ENCODE data around the gene PALLD. TPM values are rescaled to one million over a fixed set of nuclear protein-coding genes. Genes with fewer than 3 reads are reported as not detected.
A peak's percentile ranks its signal among the peaks of the same experiment; 100 is the strongest.

Gene PALLD
- total and polyA plus RNA-seq, 2 donors, result 24.3 to 83.0 TPM

GRCh38 chr4:168757500-168757899 lies 260.6 kb downstream of the PALLD start:
- Histone ChIP-seq H3K9me3 (ENCODE audit: control insufficient read depth in 2 of 2, insufficient read depth in 1 of 2, low read length in 1 of 2) (no peaks in the 10 kb centered on the region), H3K4me3 (ENCODE audit: low read length in 2 of 2) (no peak overlapping the region), H3K27me3 (ENCODE audit: control insufficient read depth in 2 of 2, insufficient read depth in 1 of 2, low read length in 1 of 2) (no peaks in the 10 kb centered on the region), H3K27ac (ENCODE audit: low read depth in 1 of 2, low read length in 1 of 2) (no peak overlapping the region), H3K36me3 (ENCODE audit: control insufficient read depth in 2 of 2, insufficient read depth in 2 of 2, low read length in 1 of 2) (no peaks in the 10 kb centered on the region), H3K4me1 (ENCODE audit: control insufficient read depth in 2 of 2, insufficient read depth in 2 of 2, low read length in 2 of 2) (no peaks in the 10 kb centered on the region)
- 92% methylated on average over 8 of the region's 8 CpGs for WGBS
- no peak for DNase-seq (ENCODE audit: low read depth in 6 of 9, low spot score in 9 of 9)

- no peak overlapping the region for H3K4me3 ChIP-seq (ENCODE audit: low read length in 2 of 2)
- no peaks in the 10 kb centered on the region for H3K36me3 ChIP-seq (ENCODE audit: control insufficient read depth in 2 of 2, insufficient read depth in 2 of 2, low read length in 1 of 2)
- WGBS, result 74% methylated on average over 4 of the region's 4 CpGs
- H3K27ac ChIP-seq (ENCODE audit: low read depth in 1 of 2, low read length in 1 of 2), result peak overlapping the region in 1 of 2 donors; percentile 29
- no peak for DNase-seq (ENCODE audit: low read depth in 6 of 9, low spot score in 9 of 9)
- H3K9me3 ChIP-seq (ENCODE audit: control insufficient read depth in 2 of 2, insufficient read depth in 1 of 2, low read length in 1 of 2), result no peaks in the 10 kb centered on the region
- no peaks in the 10 kb centered on the region for H3K27me3 ChIP-seq (ENCODE audit: control insufficient read depth in 2 of 2, insufficient read depth in 1 of 2, low read length in 1 of 2)
- no peaks in the 10 kb centered on the region for H3K4me1 ChIP-seq (ENCODE audit: control insufficient read depth in 2 of 2, insufficient read depth in 2 of 2, low read length in 2 of 2)
These were observed 261.6 kb downstream of the PALLD start for GRCh38 chr4:168758351-168758876.

- Histone ChIP-seq H3K27ac (ENCODE audit: low read depth in 1 of 2, low read length in 1 of 2) (no peak overlapping the region), H3K4me3 (ENCODE audit: low read length in 2 of 2) (no peak overlapping the region), H3K36me3 (ENCODE audit: control insufficient read depth in 2 of 2, insufficient read depth in 2 of 2, low read length in 1 of 2) (no peaks in the 10 kb centered on the region), H3K9me3 (ENCODE audit: control insufficient read depth in 2 of 2, insufficient read depth in 1 of 2, low read length in 1 of 2) (no peaks in the 10 kb centered on the region), H3K4me1 (ENCODE audit: control insufficient read depth in 2 of 2, insufficient read depth in 2 of 2, low read length in 2 of 2) (no peaks in the 10 kb centered on the region), H3K27me3 (ENCODE audit: control insufficient read depth in 2 of 2, insufficient read depth in 1 of 2, low read length in 1 of 2) (no peaks in the 10 kb centered on the region)
- 92% methylated on average over 1 of the region's 1 CpG for WGBS
- DNase-seq (ENCODE audit: low read depth in 6 of 9, low spot score in 9 of 9), result peak in 2 of 9 donors; percentile 15 to 30
These were observed 262.5 kb downstream of the PALLD start for GRCh38 chr4:168759321-168759720.

- Histone ChIP-seq H3K27me3 (ENCODE audit: control insufficient read depth in 2 of 2, insufficient read depth in 1 of 2, low read length in 1 of 2) (no peaks in the 10 kb centered on the region), H3K27ac (ENCODE audit: low read depth in 1 of 2, low read length in 1 of 2) (no peak overlapping the region), H3K36me3 (ENCODE audit: control insufficient read depth in 2 of 2, insufficient read depth in 2 of 2, low read length in 1 of 2) (no peaks in the 10 kb centered on the region), H3K4me1 (ENCODE audit: control insufficient read depth in 2 of 2, insufficient read depth in 2 of 2, low read length in 2 of 2) (no peaks in the 10 kb centered on the region), H3K9me3 (ENCODE audit: control insufficient read depth in 2 of 2, insufficient read depth in 1 of 2, low read length in 1 of 2) (no peaks in the 10 kb centered on the region), H3K4me3 (ENCODE audit: low read length in 2 of 2) (no peak overlapping the region)
- WGBS, result 83% methylated on average over 10 of the region's 10 CpGs
- DNase-seq (ENCODE audit: low read depth in 6 of 9, low spot score in 9 of 9), result no peak
These were observed 263.2 kb downstream of the PALLD start for GRCh38 chr4:168759959-168760527.

GRCh38 chr4:168761066-168761465 lies 264.2 kb downstream of the PALLD start:
- Histone ChIP-seq H3K27me3 (ENCODE audit: control insufficient read depth in 2 of 2, insufficient read depth in 1 of 2, low read length in 1 of 2) (no peaks in the 10 kb centered on the region), H3K27ac (ENCODE audit: low read depth in 1 of 2, low read length in 1 of 2) (no peak overlapping the region), H3K4me1 (ENCODE audit: control insufficient read depth in 2 of 2, insufficient read depth in 2 of 2, low read length in 2 of 2) (no peaks in the 10 kb centered on the region), H3K36me3 (ENCODE audit: control insufficient read depth in 2 of 2, insufficient read depth in 2 of 2, low read length in 1 of 2) (no peaks in the 10 kb centered on the region), H3K9me3 (ENCODE audit: control insufficient read depth in 2 of 2, insufficient read depth in 1 of 2, low read length in 1 of 2) (no peaks in the 10 kb centered on the region), H3K4me3 (ENCODE audit: low read length in 2 of 2) (no peak overlapping the region)
- no peak for DNase-seq (ENCODE audit: low read depth in 6 of 9, low spot score in 9 of 9)
- 97% methylated on average over 4 of the region's 4 CpGs for WGBS

GRCh38 chr4:168765322-168765721 lies 268.5 kb downstream of the PALLD start:
- Histone ChIP-seq H3K36me3 (ENCODE audit: control insufficient read depth in 2 of 2, insufficient read depth in 2 of 2, low read length in 1 of 2) (no peaks in the 10 kb centered on the region), H3K4me3 (ENCODE audit: low read length in 2 of 2) (no peak overlapping the region), H3K4me1 (ENCODE audit: control insufficient read depth in 2 of 2, insufficient read depth in 2 of 2, low read length in 2 of 2) (no peaks in the 10 kb centered on the region), H3K27ac (ENCODE audit: low read depth in 1 of 2, low read length in 1 of 2) (no peak overlapping the region), H3K9me3 (ENCODE audit: control insufficient read depth in 2 of 2, insufficient read depth in 1 of 2, low read length in 1 of 2) (no peaks in the 10 kb centered on the region), H3K27me3 (ENCODE audit: control insufficient read depth in 2 of 2, insufficient read depth in 1 of 2, low read length in 1 of 2) (no peaks in the 10 kb centered on the region)
- no peak for DNase-seq (ENCODE audit: low read depth in 6 of 9, low spot score in 9 of 9)
- WGBS, result 97% methylated on average over 4 of the region's 4 CpGs

GRCh38 chr4:168765726-168766125 lies 268.9 kb downstream of the PALLD start:
- H3K4me1 ChIP-seq (ENCODE audit: control insufficient read depth in 2 of 2, insufficient read depth in 2 of 2, low read length in 2 of 2), result no peaks in the 10 kb centered on the region
- no peak for DNase-seq (ENCODE audit: low read depth in 6 of 9, low spot score in 9 of 9)
- H3K9me3 ChIP-seq (ENCODE audit: control insufficient read depth in 2 of 2, insufficient read depth in 1 of 2, low read length in 1 of 2), result no peaks in the 10 kb centered on the region
- no peaks in the 10 kb centered on the region for H3K36me3 ChIP-seq (ENCODE audit: control insufficient read depth in 2 of 2, insufficient read depth in 2 of 2, low read length in 1 of 2)
- no peak overlapping the region for H3K4me3 ChIP-seq (ENCODE audit: low read length in 2 of 2)
- no peaks in the 10 kb centered on the region for H3K27me3 ChIP-seq (ENCODE audit: control insufficient read depth in 2 of 2, insufficient read depth in 1 of 2, low read length in 1 of 2)
- H3K27ac ChIP-seq (ENCODE audit: low read depth in 1 of 2, low read length in 1 of 2), result no peak overlapping the region

- no peak for DNase-seq (ENCODE audit: low read depth in 6 of 9, low spot score in 9 of 9)
- no peaks in the 10 kb centered on the region for H3K36me3 ChIP-seq (ENCODE audit: control insufficient read depth in 2 of 2, insufficient read depth in 2 of 2, low read length in 1 of 2)
- H3K9me3 ChIP-seq (ENCODE audit: control insufficient read depth in 2 of 2, insufficient read depth in 1 of 2, low read length in 1 of 2), result no peaks in the 10 kb centered on the region
- no peaks in the 10 kb centered on the region for H3K4me1 ChIP-seq (ENCODE audit: control insufficient read depth in 2 of 2, insufficient read depth in 2 of 2, low read length in 2 of 2)
- 95% methylated on average over 8 of the region's 8 CpGs for WGBS
- no peaks in the 10 kb centered on the region for H3K27me3 ChIP-seq (ENCODE audit: control insufficient read depth in 2 of 2, insufficient read depth in 1 of 2, low read length in 1 of 2)
- no peak overlapping the region for H3K4me3 ChIP-seq (ENCODE audit: low read length in 2 of 2)
- H3K27ac ChIP-seq (ENCODE audit: low read depth in 1 of 2, low read length in 1 of 2), result no peak overlapping the region
These were observed 269.9 kb downstream of the PALLD start for GRCh38 chr4:168766604-168767316.

GRCh38 chr4:168769416-168769815 lies 272.6 kb downstream of the PALLD start:
- no peaks in the 10 kb centered on the region for H3K27me3 ChIP-seq (ENCODE audit: control insufficient read depth in 2 of 2, insufficient read depth in 1 of 2, low read length in 1 of 2)
- no peak overlapping the region for H3K4me3 ChIP-seq (ENCODE audit: low read length in 2 of 2)
- no peaks in the 10 kb centered on the region for H3K9me3 ChIP-seq (ENCODE audit: control insufficient read depth in 2 of 2, insufficient read depth in 1 of 2, low read length in 1 of 2)
- no peaks in the 10 kb centered on the region for H3K36me3 ChIP-seq (ENCODE audit: control insufficient read depth in 2 of 2, insufficient read depth in 2 of 2, low read length in 1 of 2)
- no peak for DNase-seq (ENCODE audit: low read depth in 6 of 9, low spot score in 9 of 9)
- 95% methylated on average over 4 of the region's 4 CpGs for WGBS
- H3K27ac ChIP-seq (ENCODE audit: low read depth in 1 of 2, low read length in 1 of 2), result no peak overlapping the region
- no peaks in the 10 kb centered on the region for H3K4me1 ChIP-seq (ENCODE audit: control insufficient read depth in 2 of 2, insufficient read depth in 2 of 2, low read length in 2 of 2)
